WERI-Rb-1 (cell line): ENCODE results near the gene AKIRIN2.
"Not testable (repeated sequence)": the region's sequence is repeated elsewhere in the genome, so short reads cannot be mapped to it uniquely, and the experiment has no call there.

Experiments
- DNase-seq: peaks from one replicate; pipeline ENCODE4 v3.0.0-alpha.2; 2020
- H3K27ac ChIP-seq: fragments of 250-450 bp; sonication (Bioruptor Pico); 2 replicates; pipeline ENCODE4 v1.5.1; 2020; ENCODE audit warnings: mild to moderate bottlenecking, moderate library complexity
- H3K27me3 ChIP-seq: fragments of 250-450 bp; sonication (Bioruptor Pico); 2 replicates; pipeline ENCODE4 v1.5.1; 2021; ENCODE audit warnings: mild to moderate bottlenecking, low read depth, moderate library complexity; ENCODE audit not compliant: insufficient read depth, severe bottlenecking
- H3K36me3 ChIP-seq: fragments of 250-450 bp; sonication (Bioruptor Pico); 2 replicates; pipeline ENCODE4 v1.5.1; 2020; ENCODE audit warnings: mild to moderate bottlenecking, moderate library complexity
- H3K4me3 ChIP-seq: 2 replicates; pipeline ENCODE4 v1.5.1; 2011; ENCODE audit warnings: low read depth, mild to moderate bottlenecking, control low read depth, low read length
- H3K9me3 ChIP-seq: fragments of 250-450 bp; sonication (Bioruptor Pico); 2 replicates; pipeline ENCODE4 v1.5.1; 2021; ENCODE audit warnings: mild to moderate bottlenecking, moderate library complexity; ENCODE audit not compliant: severe bottlenecking
- TF ChIP-seq, protein P1 (sequence below): IDR thresholded peaks from 2 replicates; pipeline ENCODE4 v1.5.1; 2011; ENCODE audit warnings: low read depth, mild to moderate bottlenecking, control low read depth, inconsistent platforms, low read length

The AKIRIN2 gene

DNA sequence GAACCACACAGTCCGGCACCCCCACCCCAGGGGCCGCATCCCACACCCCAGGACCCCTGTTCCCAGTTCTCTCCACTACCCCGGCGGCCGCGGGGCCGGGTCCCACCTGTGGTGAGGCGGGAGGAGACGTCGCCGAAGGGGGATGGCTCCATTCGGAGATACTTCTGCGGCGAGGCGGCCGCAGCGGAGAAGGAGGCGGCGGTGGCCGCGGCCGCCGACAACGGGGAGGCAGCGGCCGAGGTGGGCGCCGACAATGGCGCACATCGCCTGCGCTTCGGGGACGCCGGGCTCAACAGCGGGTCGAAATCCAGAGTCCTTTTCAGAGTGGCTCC, 723 bp downstream of the AKIRIN2 start:
- H3K27ac ChIP-seq: peak overlapping the region; percentile 91
- no peaks in the 10 kb centered on the region for H3K9me3 ChIP-seq
- DNase-seq: peak; percentile 27
- H3K36me3 ChIP-seq: peaks cover 16% of the 10 kb centered on the region
- TF ChIP-seq, protein P1, sequence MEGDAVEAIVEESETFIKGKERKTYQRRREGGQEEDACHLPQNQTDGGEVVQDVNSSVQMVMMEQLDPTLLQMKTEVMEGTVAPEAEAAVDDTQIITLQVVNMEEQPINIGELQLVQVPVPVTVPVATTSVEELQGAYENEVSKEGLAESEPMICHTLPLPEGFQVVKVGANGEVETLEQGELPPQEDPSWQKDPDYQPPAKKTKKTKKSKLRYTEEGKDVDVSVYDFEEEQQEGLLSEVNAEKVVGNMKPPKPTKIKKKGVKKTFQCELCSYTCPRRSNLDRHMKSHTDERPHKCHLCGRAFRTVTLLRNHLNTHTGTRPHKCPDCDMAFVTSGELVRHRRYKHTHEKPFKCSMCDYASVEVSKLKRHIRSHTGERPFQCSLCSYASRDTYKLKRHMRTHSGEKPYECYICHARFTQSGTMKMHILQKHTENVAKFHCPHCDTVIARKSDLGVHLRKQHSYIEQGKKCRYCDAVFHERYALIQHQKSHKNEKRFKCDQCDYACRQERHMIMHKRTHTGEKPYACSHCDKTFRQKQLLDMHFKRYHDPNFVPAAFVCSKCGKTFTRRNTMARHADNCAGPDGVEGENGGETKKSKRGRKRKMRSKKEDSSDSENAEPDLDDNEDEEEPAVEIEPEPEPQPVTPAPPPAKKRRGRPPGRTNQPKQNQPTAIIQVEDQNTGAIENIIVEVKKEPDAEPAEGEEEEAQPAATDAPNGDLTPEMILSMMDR: no peak
- peak overlapping the region; percentile 92 for H3K4me3 ChIP-seq
- no peaks in the 10 kb centered on the region for H3K27me3 ChIP-seq

DNA sequence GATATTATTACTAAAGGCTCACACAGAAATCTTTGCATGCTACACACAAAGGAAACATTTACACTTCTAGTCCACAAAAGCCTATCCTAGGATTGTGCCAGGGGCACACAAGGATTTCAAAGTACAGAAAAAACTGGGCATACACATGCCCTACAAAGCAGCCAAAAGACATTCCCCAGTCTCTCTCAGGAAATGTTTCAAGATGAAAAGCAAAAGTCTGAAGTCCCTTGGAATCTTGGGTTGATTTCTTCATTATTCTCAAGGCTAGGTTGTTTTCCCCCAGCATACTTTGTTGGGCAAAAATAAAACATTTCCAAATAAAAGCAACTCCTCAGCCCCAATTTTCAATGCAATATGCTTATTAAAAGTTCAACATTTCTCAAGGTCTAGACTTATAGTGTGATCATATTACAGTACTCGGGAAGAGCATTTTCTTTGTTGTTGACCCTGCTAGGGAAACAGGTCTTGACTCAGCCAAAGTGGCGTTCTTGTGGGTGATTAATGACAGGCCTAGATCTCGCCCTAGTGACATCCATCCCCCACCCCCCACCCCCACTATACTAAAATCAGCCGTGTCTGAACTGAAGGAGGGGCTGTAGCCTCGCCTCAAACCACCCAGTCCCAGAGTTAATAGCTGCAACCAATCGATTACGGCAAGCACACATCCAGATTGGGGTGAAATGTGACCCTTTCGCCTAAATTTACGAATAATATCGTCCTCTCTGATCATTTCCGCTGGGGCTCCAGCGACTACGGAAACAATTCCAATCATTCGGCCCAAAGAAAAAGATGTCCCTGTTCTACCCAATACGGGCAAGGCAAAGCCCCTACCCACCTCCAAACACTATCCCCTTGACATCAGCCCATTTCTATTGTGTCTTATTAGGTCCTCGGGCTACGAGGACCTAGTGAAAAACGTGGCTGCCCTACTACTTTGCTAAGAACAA, 1.4 kb downstream of the AKIRIN2 start:
- H3K4me3 ChIP-seq: peak overlapping the region; percentile 92
- no peaks in the 10 kb centered on the region for H3K27me3 ChIP-seq
- TF ChIP-seq, protein P1: no peak
- DNase-seq: peak; percentile 36
- no peaks in the 10 kb centered on the region for H3K9me3 ChIP-seq
- peaks cover 16% of the 10 kb centered on the region for H3K36me3 ChIP-seq
- H3K27ac ChIP-seq: peak overlapping the region; percentile 91

DNA sequence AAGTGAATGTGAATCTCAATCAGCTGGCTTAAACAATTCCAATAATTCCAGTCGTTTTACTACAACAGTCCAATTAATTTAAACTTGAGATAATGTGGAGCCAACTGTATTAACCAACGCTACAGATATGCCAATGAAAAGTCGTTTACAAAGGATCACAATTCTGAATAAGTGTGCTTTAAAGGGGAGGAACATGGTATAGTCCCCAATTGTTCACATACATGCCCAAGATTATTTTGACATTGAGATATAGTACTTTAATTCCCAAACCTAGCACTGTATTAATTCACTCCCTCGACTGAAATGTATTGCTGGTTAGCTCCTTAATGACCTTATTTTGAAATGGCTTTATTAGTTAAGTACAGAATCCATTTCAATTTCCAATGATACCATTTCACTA, 2.5 kb downstream of the AKIRIN2 start:
- Histone ChIP-seq H3K36me3 (peaks cover 16% of the 10 kb centered on the region), H3K27me3 (no peaks in the 10 kb centered on the region), H3K9me3 (no peaks in the 10 kb centered on the region), H3K4me3 (no peak overlapping the region), H3K27ac (no peak overlapping the region)
- DNase-seq: no peak
- TF ChIP-seq, protein P1: no peak

DNA sequence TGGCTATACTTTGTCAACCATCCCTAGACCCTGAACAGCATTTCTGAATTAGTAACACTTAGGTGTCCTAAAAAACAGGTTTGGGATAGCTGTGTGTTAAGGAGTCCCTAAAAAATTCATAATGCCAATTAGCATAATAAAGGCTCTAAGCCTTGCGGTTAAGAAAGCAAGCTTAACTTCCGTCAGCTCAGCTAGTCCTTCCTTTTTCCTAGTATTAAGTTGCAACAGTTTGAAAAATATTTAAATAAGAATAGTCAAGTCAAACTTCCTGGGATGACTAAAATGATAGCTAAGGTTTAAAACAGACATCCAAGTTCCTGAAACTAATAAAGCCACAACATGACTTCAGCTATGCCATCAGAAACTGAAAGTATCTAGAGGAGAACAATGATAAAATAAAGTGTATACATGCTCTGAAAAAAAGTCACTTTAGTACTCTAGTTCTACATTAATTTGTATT, 3.5 kb downstream of the AKIRIN2 start:
- Histone ChIP-seq H3K4me3 (no peak overlapping the region), H3K36me3 (peaks cover 16% of the 10 kb centered on the region), H3K9me3 (no peaks in the 10 kb centered on the region), H3K27ac (no peak overlapping the region), H3K27me3 (no peaks in the 10 kb centered on the region)
- no peak for DNase-seq
- TF ChIP-seq, protein P1: no peak

DNA sequence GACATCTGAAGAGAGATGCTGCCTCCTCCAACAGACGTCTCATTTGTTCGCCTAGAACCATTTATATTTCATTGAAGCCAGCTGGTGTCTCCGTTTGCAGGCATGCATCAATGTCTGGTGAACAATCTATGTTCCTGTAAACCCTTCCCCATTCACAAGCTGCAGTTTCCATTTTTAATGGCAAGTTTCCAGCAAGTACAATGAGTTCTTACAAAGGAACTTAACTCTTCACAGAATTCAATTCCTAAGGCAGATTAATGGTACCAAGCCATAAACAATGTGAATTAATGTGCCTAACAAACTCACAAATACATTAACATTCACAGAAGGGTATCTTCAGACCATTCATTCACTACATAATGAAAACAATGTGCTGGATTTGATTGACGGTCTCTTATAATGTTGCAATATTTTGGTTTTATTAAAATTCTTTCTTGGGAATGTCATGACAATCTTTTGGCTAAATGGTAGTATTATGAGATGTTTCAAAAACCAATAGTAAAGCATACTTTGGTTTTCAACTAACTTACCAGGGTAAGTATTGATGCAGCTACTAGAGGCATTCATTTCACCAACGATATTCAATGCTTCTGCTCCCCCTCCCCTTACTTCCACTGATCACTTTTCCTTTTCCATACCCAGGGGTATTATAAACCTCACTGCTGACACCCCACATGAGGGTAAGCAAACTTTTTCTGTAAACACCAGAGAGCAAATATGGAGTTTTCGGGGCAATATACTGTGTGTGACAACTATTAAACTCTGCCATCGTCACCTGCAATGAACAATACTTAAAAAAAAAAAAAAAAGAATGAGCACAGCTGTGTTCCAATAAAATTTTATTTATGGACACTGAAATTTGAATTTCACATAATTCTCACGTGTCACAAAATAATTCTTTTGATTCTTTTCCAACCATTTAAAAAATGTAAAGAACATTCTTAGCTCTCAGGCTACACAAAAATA, 4.2 kb downstream of the AKIRIN2 start:
- no peaks in the 10 kb centered on the region for H3K9me3 ChIP-seq
- no peak for DNase-seq
- peaks cover 16% of the 10 kb centered on the region for H3K36me3 ChIP-seq
- no peak overlapping the region for H3K4me3 ChIP-seq
- H3K27me3 ChIP-seq: no peaks in the 10 kb centered on the region
- H3K27ac ChIP-seq: no peak overlapping the region
- TF ChIP-seq, protein P1: no peak

DNA sequence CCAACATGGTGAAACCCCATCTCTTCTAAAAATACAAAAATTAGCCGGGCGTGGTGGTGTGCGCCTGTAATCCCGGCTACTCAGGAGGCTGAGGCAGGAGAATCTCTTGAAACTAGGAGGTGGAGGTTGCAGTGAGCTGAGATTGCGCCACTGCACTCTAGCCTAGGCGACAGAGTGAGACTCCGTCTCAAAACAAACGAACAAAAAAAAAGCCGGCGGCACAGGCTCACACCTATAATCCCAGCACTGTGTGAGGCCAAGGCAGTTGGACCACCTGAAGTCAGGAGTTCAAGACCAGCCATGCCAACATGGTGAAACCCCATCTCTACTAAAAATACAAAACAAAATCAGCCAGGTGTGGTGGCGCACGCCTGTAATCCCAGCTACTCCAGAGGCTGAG, 5.2 kb downstream of the AKIRIN2 start:
- H3K4me3 ChIP-seq, H3K27ac ChIP-seq: not testable (repeated sequence)
- peaks cover 16% of the 10 kb centered on the region for H3K36me3 ChIP-seq

More for the DNA sequence above, 5.2 kb downstream of the AKIRIN2 start:
- DNase-seq, H3K27me3 ChIP-seq, H3K9me3 ChIP-seq: not testable (repeated sequence)
